Breast epithelium (tissue), 4 donors: ENCODE data around the gene CDH6. TPM values are rescaled to one million over a fixed set of nuclear protein-coding genes. Genes with fewer than 3 reads are reported as not detected.

Experiments
- DNase-seq, 2 donors: peaks; one replicate each; pipeline ENCODE4 v3.0.0-alpha.2; 2019; ENCODE audit warnings: low spot score in 2 of 2
- H3K27ac ChIP-seq, 2 donors: fragments of 200-600 bp; sonication (generic) in 1 of 2; one replicate each; pipeline ENCODE4 v1.5.1; 2016 to 2019; ENCODE audit warnings: mild to moderate bottlenecking in 1 of 2
- H3K27me3 ChIP-seq, 2 donors: fragments of 200-600 bp; sonication (generic) in 1 of 2; one replicate each; pipeline versions ENCODE4 v1.5.1 to v1.6.0; 2017 to 2019; ENCODE audit warnings: control low read depth in 1 of 2, mild to moderate bottlenecking in 1 of 2
- H3K36me3 ChIP-seq: fragments of 200-600 bp; one replicate; pipeline ENCODE4 v1.5.1; 2019
- H3K4me1 ChIP-seq, 2 donors: fragments of 200-600 bp; sonication (generic); one replicate each; pipeline ENCODE4 v1.5.1; 2016 to 2019; ENCODE audit warnings: control low read depth in 1 of 2
- H3K4me3 ChIP-seq, 3 donors: fragments of 200-600 bp; sonication (generic); 1 replicate in 2 of 3; 2 replicates in 1 of 3; pipeline ENCODE4 v1.5.1; 2016 to 2019; ENCODE audit warnings: mild to moderate bottlenecking in 3 of 3, moderate library complexity in 2 of 3
- H3K9me3 ChIP-seq, 2 donors: fragments of 200-600 bp; sonication (generic) in 1 of 2; one replicate each; pipeline ENCODE4 v1.5.1; 2016 to 2019; ENCODE audit warnings: control low read depth in 1 of 2
- POLR2A ChIP-seq: fragments of 450-650 bp; IDR thresholded peaks from one replicate; pipeline ENCODE4 v1.6.1; 2016; ENCODE audit warnings: antibody characterized with exemption, mild to moderate bottlenecking, moderate library complexity
- POLR2AphosphoS5 ChIP-seq, 3 donors: sonication (generic); formaldehyde crosslinking; IDR thresholded peaks; one replicate each; pipeline ENCODE4 v1.6.1; 2017; ENCODE audit warnings: antibody characterized with exemption in 3 of 3
- intact Hi-C: fragments of 100-400 bp; cut with DNase I; formaldehyde crosslinking; loops from one replicate; pipeline ENCODE4 v1.15.1; 2023; ENCODE audit warnings: low total_unique reads
- total RNA-seq, 3 donors: library from RNA; depleted of rRNA; stranded (reverse); fragments of >200 nt; gene quantifications; one replicate each; pipeline ENCODE4 v1.1.0, GENCODE V29; 2016
- TF ChIP-seq, protein P1 (sequence below), 3 donors: fragments of 450-650 bp; IDR thresholded peaks; one replicate each; pipeline ENCODE4 v1.5.1; 2016 to 2017; ENCODE audit warnings: antibody characterized with exemption in 3 of 3, mild to moderate bottlenecking in 3 of 3, moderate library complexity in 3 of 3

Gene CDH6
- total RNA-seq, 3 donors from 2014 or later = 1.4 to 4.8 (median 3.9) TPM

DNA sequence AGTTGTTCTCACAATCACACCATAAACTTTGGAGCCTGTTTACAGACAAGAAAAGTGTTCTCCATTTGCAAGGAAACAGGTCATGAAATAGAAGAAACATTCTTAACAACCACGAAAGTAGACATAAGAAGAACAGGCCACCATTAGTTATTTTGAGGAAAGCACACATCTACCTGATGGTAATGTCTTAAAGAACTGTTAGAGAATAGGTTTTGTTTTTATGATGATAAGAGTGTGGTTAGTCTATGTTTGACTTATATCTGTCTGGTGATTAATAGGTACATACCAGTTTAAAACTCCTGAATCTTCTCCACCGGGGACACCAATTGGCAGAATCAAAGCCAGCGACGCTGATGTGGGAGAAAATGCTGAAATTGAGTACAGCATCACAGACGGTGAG, 108.3 kb downstream of the CDH6 start:
- no peak for DNase-seq
- intact Hi-C loops = no loop called here
- no peaks in the 10 kb centered on the region for H3K4me1 ChIP-seq
- no peak overlapping the region for H3K27ac ChIP-seq
- no peaks in the 10 kb centered on the region for H3K27me3 ChIP-seq
- no peak overlapping the region for H3K4me3 ChIP-seq
- H3K36me3 ChIP-seq = no peaks in the 10 kb centered on the region
- H3K9me3 ChIP-seq = no peaks in the 10 kb centered on the region
- TF ChIP-seq POLR2AphosphoS5 (IDR thresholded peaks at IDR 0.05) = no peak
- TF ChIP-seq POLR2A = no peak
- TF ChIP-seq, protein P1, sequence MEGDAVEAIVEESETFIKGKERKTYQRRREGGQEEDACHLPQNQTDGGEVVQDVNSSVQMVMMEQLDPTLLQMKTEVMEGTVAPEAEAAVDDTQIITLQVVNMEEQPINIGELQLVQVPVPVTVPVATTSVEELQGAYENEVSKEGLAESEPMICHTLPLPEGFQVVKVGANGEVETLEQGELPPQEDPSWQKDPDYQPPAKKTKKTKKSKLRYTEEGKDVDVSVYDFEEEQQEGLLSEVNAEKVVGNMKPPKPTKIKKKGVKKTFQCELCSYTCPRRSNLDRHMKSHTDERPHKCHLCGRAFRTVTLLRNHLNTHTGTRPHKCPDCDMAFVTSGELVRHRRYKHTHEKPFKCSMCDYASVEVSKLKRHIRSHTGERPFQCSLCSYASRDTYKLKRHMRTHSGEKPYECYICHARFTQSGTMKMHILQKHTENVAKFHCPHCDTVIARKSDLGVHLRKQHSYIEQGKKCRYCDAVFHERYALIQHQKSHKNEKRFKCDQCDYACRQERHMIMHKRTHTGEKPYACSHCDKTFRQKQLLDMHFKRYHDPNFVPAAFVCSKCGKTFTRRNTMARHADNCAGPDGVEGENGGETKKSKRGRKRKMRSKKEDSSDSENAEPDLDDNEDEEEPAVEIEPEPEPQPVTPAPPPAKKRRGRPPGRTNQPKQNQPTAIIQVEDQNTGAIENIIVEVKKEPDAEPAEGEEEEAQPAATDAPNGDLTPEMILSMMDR (IDR thresholded peaks at IDR 0.05) = no peak

- DNase-seq = no peak
- intact Hi-C loops = no loop called here
- Histone ChIP-seq H3K4me3 (no peak overlapping the region), H3K4me1 (no peaks in the 10 kb centered on the region), H3K9me3 (no peaks in the 10 kb centered on the region), H3K27ac (no peak overlapping the region), H3K36me3 (no peaks in the 10 kb centered on the region), H3K27me3 (no peaks in the 10 kb centered on the region)
- TF ChIP-seq POLR2A (no peak), POLR2AphosphoS5 (IDR thresholded peaks at IDR 0.05) (no peak)
- TF ChIP-seq, protein P1 (IDR thresholded peaks at IDR 0.05) = no peak
Measured at GRCh38 chr5:31303688-31304087, 110.2 kb downstream of the CDH6 start.

- TF ChIP-seq, protein P1 (IDR thresholded peaks at IDR 0.05) = no peak
- TF ChIP-seq POLR2AphosphoS5 (IDR thresholded peaks at IDR 0.05) (no peak), POLR2A (no peak)
- no peak overlapping the region for H3K27ac ChIP-seq
- intact Hi-C loops = no loop called here
- no peak for DNase-seq
- H3K27me3 ChIP-seq = no peaks in the 10 kb centered on the region
- no peak overlapping the region for H3K4me3 ChIP-seq
- H3K36me3 ChIP-seq = peaks cover 4% of the 10 kb centered on the region
- H3K4me1 ChIP-seq = no peaks in the 10 kb centered on the region
- H3K9me3 ChIP-seq = no peaks in the 10 kb centered on the region
Measured at GRCh38 chr5:31317665-31318064, 124.2 kb downstream of the CDH6 start.

- H3K36me3 ChIP-seq = peaks cover 4% of the 10 kb centered on the region
- DNase-seq = no peak
- H3K4me1 ChIP-seq = no peaks in the 10 kb centered on the region
- H3K27me3 ChIP-seq = no peaks in the 10 kb centered on the region
- H3K4me3 ChIP-seq = no peak overlapping the region
- H3K9me3 ChIP-seq = no peaks in the 10 kb centered on the region
- intact Hi-C loops = no loop called here
- TF ChIP-seq POLR2A = no peak
- TF ChIP-seq POLR2AphosphoS5 (IDR thresholded peaks at IDR 0.05) = no peak
- TF ChIP-seq, protein P1 (IDR thresholded peaks at IDR 0.05) = no peak
- H3K27ac ChIP-seq = no peak overlapping the region
Measured at GRCh38 chr5:31319335-31319734, 125.8 kb downstream of the CDH6 start.

DNA sequence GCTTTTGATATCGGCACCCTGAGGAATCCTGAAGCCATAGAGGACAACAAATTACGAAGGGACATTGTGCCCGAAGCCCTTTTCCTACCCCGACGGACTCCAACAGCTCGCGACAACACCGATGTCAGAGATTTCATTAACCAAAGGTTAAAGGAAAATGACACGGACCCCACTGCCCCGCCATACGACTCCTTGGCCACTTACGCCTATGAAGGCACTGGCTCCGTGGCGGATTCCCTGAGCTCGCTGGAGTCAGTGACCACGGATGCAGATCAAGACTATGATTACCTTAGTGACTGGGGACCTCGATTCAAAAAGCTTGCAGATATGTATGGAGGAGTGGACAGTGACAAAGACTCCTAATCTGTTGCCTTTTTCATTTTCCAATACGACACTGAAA, 129.5 kb downstream of the CDH6 start:
- DNase-seq = no peak
- TF ChIP-seq POLR2AphosphoS5 (IDR thresholded peaks at IDR 0.05) (no peak), POLR2A (no peak)
- H3K27me3 ChIP-seq = no peaks in the 10 kb centered on the region
- H3K9me3 ChIP-seq = no peaks in the 10 kb centered on the region
- intact Hi-C loops = loop anchor here (5.0 kb wide), 1 partner anchor 116 kb away; no protein-coding TSS in a partner anchor
- H3K36me3 ChIP-seq = no peaks in the 10 kb centered on the region
- H3K4me1 ChIP-seq = no peaks in the 10 kb centered on the region
- H3K4me3 ChIP-seq = no peak overlapping the region
- no peak overlapping the region for H3K27ac ChIP-seq

DNA sequence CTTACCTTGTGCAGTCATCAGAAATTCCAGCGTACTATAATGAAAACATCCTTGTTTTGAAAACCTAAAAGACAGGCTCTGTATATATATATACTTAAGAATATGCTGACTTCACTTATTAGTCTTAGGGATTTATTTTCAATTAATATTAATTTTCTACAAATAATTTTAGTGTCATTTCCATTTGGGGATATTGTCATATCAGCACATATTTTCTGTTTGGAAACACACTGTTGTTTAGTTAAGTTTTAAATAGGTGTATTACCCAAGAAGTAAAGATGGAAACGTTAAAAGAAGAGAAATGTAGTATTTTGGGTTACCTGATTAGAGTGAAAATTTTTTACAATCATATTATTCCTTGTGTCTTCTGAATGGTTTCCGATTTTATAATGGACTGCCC, 131.4 kb downstream of the CDH6 start:
- no peaks in the 10 kb centered on the region for H3K9me3 ChIP-seq
- TF ChIP-seq POLR2A (no peak), POLR2AphosphoS5 (IDR thresholded peaks at IDR 0.05) (no peak)
- TF ChIP-seq, protein P1 (IDR thresholded peaks at IDR 0.05) = no peak
- H3K27ac ChIP-seq = no peak overlapping the region
- intact Hi-C loops = loop anchor here (5.0 kb wide), 1 partner anchor 118 kb away; no protein-coding TSS in a partner anchor
- no peaks in the 10 kb centered on the region for H3K27me3 ChIP-seq
- no peak for DNase-seq
- H3K4me1 ChIP-seq = no peaks in the 10 kb centered on the region
- H3K4me3 ChIP-seq = no peak overlapping the region
- no peaks in the 10 kb centered on the region for H3K36me3 ChIP-seq
